ENCODE measurements around the gene POLR2F. TPM values are rescaled to one million over a fixed set of nuclear protein-coding genes. Genes with fewer than 3 reads are reported as not detected.

POLR2F gene
- total RNA-seq, 1 experiment from 2014 or later = 111 TPM

- intact Hi-C loops (cut with micrococcal nuclease; ENCODE audit: unreplicated experiment) = no loop called here
- CTCF ChIA-PET = no interaction called here
- no peak for DNase-seq
- no peaks in the 10 kb centered on the region for H3K9me3 Mint-ChIP-seq (ENCODE audit: low read depth, unreplicated experiment)
- H3K4me1 Mint-ChIP-seq (ENCODE audit: low read depth, unreplicated experiment) = no peaks in the 10 kb centered on the region
- no TSS peak for BruUV-seq (replicated peaks)
- no peaks in the 10 kb centered on the region for H3K27me3 Mint-ChIP-seq (ENCODE audit: unreplicated experiment)
- peaks cover 47% of the 10 kb centered on the region for H3K36me3 Mint-ChIP-seq (ENCODE audit: insufficient read depth, unreplicated experiment)
- no peak overlapping the region for H3K4me3 Mint-ChIP-seq (ENCODE audit: low read depth, unreplicated experiment)
- no peak for TF ChIP-seq CTCF (IDR thresholded peaks at IDR 0.05; ENCODE audit: unreplicated experiment)
- no peak overlapping the region for H3K27ac Mint-ChIP-seq (ENCODE audit: unreplicated experiment)
Observed at GRCh38 chr22:37961062-37961461, 7.6 kb downstream of the POLR2F start.

DNA sequence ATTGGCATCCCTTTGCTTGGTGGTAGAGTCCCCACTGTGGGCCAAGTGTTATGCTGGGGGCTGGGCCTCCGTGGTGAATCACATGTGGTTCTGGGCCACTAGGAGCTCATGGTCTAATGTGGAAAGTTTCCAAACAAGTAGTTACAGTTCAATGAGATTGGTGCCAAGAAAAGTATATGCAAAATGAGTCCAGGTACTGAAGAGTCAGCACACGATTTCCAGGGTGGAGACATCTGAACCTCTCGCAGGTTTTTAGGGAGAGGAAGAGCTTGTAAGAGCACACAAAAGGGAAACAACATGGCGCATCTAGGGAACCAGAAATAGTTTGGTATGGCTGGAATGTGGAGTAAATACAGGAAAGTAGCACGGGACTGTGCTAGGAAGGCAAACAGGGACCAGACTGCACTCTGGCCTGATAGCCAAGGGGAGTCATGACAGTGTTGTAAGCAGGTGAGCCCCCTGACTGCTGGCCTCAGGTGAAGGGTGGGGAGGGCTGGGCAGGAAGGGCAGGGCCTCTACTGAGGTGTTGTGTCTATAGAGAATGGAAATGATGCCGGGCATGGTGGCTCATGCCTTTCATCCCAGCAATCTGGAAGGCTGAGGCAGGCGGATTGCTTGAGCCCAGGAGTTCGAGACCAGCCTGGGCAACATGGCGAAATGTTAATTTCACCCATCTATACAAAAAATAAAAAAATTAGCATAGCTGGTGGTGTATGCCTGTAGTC lies 12.6 kb downstream of the POLR2F start:
- Mint-ChIP-seq H3K27me3 (ENCODE audit: unreplicated experiment) (no peaks in the 10 kb centered on the region), H3K4me3 (ENCODE audit: low read depth, unreplicated experiment) (no peak overlapping the region), H3K27ac (ENCODE audit: unreplicated experiment) (no peak overlapping the region), H3K36me3 (ENCODE audit: insufficient read depth, unreplicated experiment) (peaks cover 14% of the 10 kb centered on the region), H3K4me1 (ENCODE audit: low read depth, unreplicated experiment) (no peaks in the 10 kb centered on the region), H3K9me3 (ENCODE audit: low read depth, unreplicated experiment) (no peaks in the 10 kb centered on the region)
- TF ChIP-seq CTCF (IDR thresholded peaks at IDR 0.05; ENCODE audit: unreplicated experiment) = no peak
- DNase-seq = no peak
- intact Hi-C loops (cut with micrococcal nuclease; ENCODE audit: unreplicated experiment) = loop anchor here (2.0 to 5.0 kb wide), 2 partner anchors 79 to 149 kb away; no protein-coding TSS in a partner anchor
- CTCF ChIA-PET = interaction anchor here (0.5 kb wide), 1 partner anchor 19 kb away, joined by 6 read pairs; no protein-coding TSS in a partner anchor
- no TSS peak for BruUV-seq (replicated peaks)

DNA sequence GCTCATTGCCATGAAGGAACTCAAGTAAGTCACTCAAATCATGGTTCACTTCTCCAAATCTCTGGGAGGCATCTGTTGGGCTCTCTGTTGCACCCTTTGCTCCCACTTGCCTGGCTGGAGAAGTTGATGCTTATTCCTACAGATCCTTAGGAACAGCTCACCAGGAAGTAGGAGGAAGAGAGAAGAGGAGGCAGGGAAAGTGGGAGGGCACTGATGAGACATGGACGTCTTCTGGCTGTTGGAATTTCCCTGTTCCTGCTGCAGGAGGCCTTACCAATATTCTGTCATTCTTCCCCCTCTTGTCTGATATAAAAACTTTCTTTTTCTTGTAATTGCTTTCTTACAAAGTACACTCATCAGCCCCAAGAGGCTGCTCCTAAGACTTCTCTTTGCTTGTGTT lies 13.6 kb downstream of the POLR2F start:
- CTCF ChIA-PET = no interaction called here
- DNase-seq = no peak
- Mint-ChIP-seq H3K27ac (ENCODE audit: unreplicated experiment) (no peak overlapping the region), H3K9me3 (ENCODE audit: low read depth, unreplicated experiment) (no peaks in the 10 kb centered on the region), H3K36me3 (ENCODE audit: insufficient read depth, unreplicated experiment) (peaks cover 14% of the 10 kb centered on the region), H3K27me3 (ENCODE audit: unreplicated experiment) (no peaks in the 10 kb centered on the region), H3K4me1 (ENCODE audit: low read depth, unreplicated experiment) (no peaks in the 10 kb centered on the region), H3K4me3 (ENCODE audit: low read depth, unreplicated experiment) (no peak overlapping the region)
- TF ChIP-seq CTCF (IDR thresholded peaks at IDR 0.05; ENCODE audit: unreplicated experiment) = no peak
- intact Hi-C loops (cut with micrococcal nuclease; ENCODE audit: unreplicated experiment) = loop anchor here (5.0 kb wide), 1 partner anchor 150 kb away; no protein-coding TSS in a partner anchor
- BruUV-seq (replicated peaks) = no TSS peak

- no peak overlapping the region for H3K4me3 Mint-ChIP-seq (ENCODE audit: low read depth, unreplicated experiment)
- BruUV-seq (replicated peaks) = no TSS peak
Observed at GRCh38 chr22:37967637-37968451, 14.3 kb downstream of the POLR2F start.

More at GRCh38 chr22:37967637-37968451, 14.3 kb downstream of the POLR2F start:
- Mint-ChIP-seq H3K9me3 (ENCODE audit: low read depth, unreplicated experiment) (no peaks in the 10 kb centered on the region), H3K27ac (ENCODE audit: unreplicated experiment) (no peak overlapping the region), H3K36me3 (ENCODE audit: insufficient read depth, unreplicated experiment) (peaks cover 14% of the 10 kb centered on the region), H3K4me1 (ENCODE audit: low read depth, unreplicated experiment) (no peaks in the 10 kb centered on the region), H3K27me3 (ENCODE audit: unreplicated experiment) (no peaks in the 10 kb centered on the region)
- intact Hi-C loops (cut with micrococcal nuclease; ENCODE audit: unreplicated experiment) = loop anchor here (5.0 kb wide), 1 partner anchor 151 kb away; no protein-coding TSS in a partner anchor
- CTCF ChIA-PET = no interaction called here
- DNase-seq = no peak
- TF ChIP-seq CTCF (IDR thresholded peaks at IDR 0.05; ENCODE audit: unreplicated experiment) = no peak
